GM23338 (cell line): ENCODE measurements around the gene HSD3B7.

Source experiments
- CREB1 ChIP-seq: fragments of 250-450 bp; sonication (Bioruptor Pico); IDR thresholded peaks from 2 replicates; pipeline ENCODE4 v1.5.0; 2020; ENCODE audit warnings: low read depth, mild to moderate bottlenecking, moderate library complexity
- EZH2 ChIP-seq: fragments of 200-600 bp; sonication (generic); IDR thresholded peaks from one replicate; pipeline ENCODE4 v1.8.0; 2017; ENCODE audit warnings: antibody characterized with exemption, mild to moderate bottlenecking, low read depth; ENCODE audit not compliant: unreplicated experiment
- EZH2phosphoT487 ChIP-seq: fragments of 200-600 bp; sonication (generic); IDR thresholded peaks from one replicate; pipeline ENCODE4 v1.8.1; 2018; ENCODE audit warnings: antibody characterized with exemption; ENCODE audit not compliant: unreplicated experiment
- JUNB ChIP-seq: IDR thresholded peaks from one replicate; pipeline ENCODE4 v1.6.1; 2016; ENCODE audit warnings: antibody characterized with exemption; ENCODE audit not compliant: unreplicated experiment
- NANOG ChIP-seq: IDR thresholded peaks from 2 replicates; pipeline ENCODE4 v1.6.1; 2016; ENCODE audit warnings: antibody characterized with exemption, borderline replicate concordance
- POLR2AphosphoS5 ChIP-seq: IDR thresholded peaks from 2 replicates; pipeline ENCODE4 v1.6.1; 2016; ENCODE audit warnings: antibody characterized with exemption, low read depth
- STAT1 ChIP-seq: IDR thresholded peaks from one replicate; pipeline ENCODE4 v1.6.1; 2016; ENCODE audit warnings: antibody characterized with exemption; ENCODE audit not compliant: unreplicated experiment
- ZNF114 ChIP-seq: fragments of 250-450 bp; sonication (Bioruptor Pico); IDR thresholded peaks from 2 replicates; pipeline ENCODE4 v1.5.0; 2020; ENCODE audit warnings: mild to moderate bottlenecking, moderate library complexity
- TF ChIP-seq, protein P1 (sequence below), 2 experiments: fragments of 200-600 bp in 1 of 2; sonication (generic) in 1 of 2; conservative IDR thresholded peaks; 2 replicates each; pipeline versions ENCODE4 v1.5.1 to v1.6.1; 2016 to 2017; ENCODE audit warnings: antibody characterized with exemption in 2 of 2, low read depth in 2 of 2, mild to moderate bottlenecking in 2 of 2, moderate library complexity in 1 of 2
- TF ChIP-seq, protein P2 (sequence below): IDR thresholded peaks from one replicate; pipeline ENCODE4 v1.6.1; 2018; ENCODE audit warnings: antibody characterized with exemption; ENCODE audit not compliant: unreplicated experiment
- TF ChIP-seq, protein P3 (sequence below): IDR thresholded peaks from 2 replicates; pipeline ENCODE4 v1.6.1; 2016; ENCODE audit warnings: antibody characterized with exemption

DNA sequence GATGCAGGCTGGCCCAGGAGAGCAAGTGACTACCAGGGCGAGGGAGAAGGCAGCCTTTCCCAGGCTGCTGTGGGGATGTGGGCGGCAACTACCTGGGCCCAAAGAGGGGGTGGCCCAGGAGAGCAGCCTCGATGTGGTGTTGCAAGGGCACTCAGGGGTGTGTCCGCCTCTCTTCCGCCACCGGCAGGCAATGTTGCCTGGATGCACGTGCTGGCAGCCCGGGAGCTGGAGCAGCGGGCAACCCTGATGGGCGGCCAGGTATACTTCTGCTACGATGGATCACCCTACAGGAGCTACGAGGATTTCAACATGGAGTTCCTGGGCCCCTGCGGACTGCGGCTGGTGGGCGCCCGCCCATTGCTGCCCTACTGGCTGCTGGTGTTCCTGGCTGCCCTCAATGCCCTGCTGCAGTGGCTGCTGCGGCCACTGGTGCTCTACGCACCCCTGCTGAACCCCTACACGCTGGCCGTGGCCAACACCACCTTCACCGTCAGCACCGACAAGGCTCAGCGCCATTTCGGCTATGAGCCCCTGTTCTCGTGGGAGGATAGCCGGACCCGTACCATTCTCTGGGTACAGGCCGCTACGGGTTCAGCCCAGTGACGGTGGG lies 2.7 kb downstream of the HSD3B7 start:
- TF ChIP-seq, protein P1, sequence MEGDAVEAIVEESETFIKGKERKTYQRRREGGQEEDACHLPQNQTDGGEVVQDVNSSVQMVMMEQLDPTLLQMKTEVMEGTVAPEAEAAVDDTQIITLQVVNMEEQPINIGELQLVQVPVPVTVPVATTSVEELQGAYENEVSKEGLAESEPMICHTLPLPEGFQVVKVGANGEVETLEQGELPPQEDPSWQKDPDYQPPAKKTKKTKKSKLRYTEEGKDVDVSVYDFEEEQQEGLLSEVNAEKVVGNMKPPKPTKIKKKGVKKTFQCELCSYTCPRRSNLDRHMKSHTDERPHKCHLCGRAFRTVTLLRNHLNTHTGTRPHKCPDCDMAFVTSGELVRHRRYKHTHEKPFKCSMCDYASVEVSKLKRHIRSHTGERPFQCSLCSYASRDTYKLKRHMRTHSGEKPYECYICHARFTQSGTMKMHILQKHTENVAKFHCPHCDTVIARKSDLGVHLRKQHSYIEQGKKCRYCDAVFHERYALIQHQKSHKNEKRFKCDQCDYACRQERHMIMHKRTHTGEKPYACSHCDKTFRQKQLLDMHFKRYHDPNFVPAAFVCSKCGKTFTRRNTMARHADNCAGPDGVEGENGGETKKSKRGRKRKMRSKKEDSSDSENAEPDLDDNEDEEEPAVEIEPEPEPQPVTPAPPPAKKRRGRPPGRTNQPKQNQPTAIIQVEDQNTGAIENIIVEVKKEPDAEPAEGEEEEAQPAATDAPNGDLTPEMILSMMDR (conservative IDR thresholded peaks at IDR 0.05; ENCODE audit: low read depth in 2 of 2), result no peak
- TF ChIP-seq POLR2AphosphoS5, result no peak
- TF ChIP-seq, protein P2, sequence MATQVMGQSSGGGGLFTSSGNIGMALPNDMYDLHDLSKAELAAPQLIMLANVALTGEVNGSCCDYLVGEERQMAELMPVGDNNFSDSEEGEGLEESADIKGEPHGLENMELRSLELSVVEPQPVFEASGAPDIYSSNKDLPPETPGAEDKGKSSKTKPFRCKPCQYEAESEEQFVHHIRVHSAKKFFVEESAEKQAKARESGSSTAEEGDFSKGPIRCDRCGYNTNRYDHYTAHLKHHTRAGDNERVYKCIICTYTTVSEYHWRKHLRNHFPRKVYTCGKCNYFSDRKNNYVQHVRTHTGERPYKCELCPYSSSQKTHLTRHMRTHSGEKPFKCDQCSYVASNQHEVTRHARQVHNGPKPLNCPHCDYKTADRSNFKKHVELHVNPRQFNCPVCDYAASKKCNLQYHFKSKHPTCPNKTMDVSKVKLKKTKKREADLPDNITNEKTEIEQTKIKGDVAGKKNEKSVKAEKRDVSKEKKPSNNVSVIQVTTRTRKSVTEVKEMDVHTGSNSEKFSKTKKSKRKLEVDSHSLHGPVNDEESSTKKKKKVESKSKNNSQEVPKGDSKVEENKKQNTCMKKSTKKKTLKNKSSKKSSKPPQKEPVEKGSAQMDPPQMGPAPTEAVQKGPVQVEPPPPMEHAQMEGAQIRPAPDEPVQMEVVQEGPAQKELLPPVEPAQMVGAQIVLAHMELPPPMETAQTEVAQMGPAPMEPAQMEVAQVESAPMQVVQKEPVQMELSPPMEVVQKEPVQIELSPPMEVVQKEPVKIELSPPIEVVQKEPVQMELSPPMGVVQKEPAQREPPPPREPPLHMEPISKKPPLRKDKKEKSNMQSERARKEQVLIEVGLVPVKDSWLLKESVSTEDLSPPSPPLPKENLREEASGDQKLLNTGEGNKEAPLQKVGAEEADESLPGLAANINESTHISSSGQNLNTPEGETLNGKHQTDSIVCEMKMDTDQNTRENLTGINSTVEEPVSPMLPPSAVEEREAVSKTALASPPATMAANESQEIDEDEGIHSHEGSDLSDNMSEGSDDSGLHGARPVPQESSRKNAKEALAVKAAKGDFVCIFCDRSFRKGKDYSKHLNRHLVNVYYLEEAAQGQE, result no peak
- TF ChIP-seq EZH2, result no peak
- TF ChIP-seq CREB1 (CRISPR knock-in tag), result no peak
- TF ChIP-seq, protein P3, sequence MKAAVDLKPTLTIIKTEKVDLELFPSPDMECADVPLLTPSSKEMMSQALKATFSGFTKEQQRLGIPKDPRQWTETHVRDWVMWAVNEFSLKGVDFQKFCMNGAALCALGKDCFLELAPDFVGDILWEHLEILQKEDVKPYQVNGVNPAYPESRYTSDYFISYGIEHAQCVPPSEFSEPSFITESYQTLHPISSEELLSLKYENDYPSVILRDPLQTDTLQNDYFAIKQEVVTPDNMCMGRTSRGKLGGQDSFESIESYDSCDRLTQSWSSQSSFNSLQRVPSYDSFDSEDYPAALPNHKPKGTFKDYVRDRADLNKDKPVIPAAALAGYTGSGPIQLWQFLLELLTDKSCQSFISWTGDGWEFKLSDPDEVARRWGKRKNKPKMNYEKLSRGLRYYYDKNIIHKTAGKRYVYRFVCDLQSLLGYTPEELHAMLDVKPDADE, result no peak
- no peak for TF ChIP-seq STAT1
- TF ChIP-seq ZNF114 (CRISPR knock-in tag), result no peak
- TF ChIP-seq EZH2phosphoT487, result no peak
- no peak for TF ChIP-seq NANOG
- TF ChIP-seq JUNB, result no peak
